Effector CD4-positive, alpha-beta T cell (primary cell): ENCODE measurements around the gene PRRX1.

Experiments
- DNase-seq: peaks from one replicate; pipeline ENCODE4 v3.0.0-alpha.2; 2020

The PRRX1 gene

DNA sequence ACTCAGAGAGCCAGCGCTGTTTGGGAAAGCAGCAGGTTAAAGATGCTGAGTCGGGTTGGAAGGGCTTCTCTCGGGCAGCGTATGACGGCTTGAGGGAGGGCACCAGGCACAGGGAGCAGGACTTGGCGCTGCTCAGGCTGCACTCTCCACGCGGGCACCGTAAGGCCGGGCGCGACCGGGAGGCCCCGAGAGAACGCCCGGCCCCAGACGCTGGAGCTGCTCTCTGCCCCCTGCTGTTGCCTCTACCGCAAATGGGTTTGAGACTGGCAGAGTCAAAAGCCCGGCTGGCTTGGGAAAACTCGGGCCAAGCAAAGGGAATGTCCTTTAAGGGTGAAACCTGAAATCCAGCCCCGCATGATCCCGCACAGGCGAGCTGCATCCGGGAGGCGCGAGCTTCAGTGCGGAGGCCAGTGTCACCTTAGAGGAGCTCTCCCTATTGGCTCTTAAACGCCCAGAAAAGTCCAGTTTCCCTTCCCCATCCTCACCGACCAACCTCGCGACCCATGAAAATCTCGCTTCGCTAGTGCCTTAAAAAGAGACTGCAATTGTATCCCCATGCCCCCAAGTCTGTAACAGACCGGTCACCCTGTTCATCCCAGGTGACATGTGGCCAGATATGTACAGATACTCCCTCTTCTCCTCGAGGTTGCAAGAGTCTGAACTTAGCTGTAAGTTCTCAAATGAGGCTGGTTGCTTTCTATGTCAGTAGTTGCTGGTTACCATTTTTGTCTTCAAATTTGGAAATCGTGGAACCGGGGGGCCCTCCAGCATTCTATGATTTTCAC is 1.1 kb downstream of the PRRX1 start:
- no peak for DNase-seq

DNA sequence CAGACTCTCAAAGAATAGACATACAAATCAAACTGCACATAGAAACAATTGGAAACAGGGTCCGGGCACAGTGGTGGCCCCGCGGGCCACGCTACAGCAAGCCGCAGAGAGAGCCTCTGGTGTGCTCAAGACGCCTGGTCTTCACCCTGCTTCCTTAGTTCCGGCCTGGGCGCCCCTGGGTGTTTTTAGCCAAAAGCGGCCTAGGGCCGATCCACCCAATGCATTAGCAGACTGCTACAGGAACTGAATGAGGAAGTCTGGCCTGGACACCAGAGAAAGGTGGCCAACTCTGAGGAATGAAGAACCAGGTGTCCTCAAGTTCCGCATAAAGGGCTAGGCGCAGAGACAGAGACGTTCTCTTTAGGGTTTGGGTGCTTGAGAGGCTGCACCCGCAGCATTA is 1.7 kb downstream of the PRRX1 start:
- no peak for DNase-seq

DNA sequence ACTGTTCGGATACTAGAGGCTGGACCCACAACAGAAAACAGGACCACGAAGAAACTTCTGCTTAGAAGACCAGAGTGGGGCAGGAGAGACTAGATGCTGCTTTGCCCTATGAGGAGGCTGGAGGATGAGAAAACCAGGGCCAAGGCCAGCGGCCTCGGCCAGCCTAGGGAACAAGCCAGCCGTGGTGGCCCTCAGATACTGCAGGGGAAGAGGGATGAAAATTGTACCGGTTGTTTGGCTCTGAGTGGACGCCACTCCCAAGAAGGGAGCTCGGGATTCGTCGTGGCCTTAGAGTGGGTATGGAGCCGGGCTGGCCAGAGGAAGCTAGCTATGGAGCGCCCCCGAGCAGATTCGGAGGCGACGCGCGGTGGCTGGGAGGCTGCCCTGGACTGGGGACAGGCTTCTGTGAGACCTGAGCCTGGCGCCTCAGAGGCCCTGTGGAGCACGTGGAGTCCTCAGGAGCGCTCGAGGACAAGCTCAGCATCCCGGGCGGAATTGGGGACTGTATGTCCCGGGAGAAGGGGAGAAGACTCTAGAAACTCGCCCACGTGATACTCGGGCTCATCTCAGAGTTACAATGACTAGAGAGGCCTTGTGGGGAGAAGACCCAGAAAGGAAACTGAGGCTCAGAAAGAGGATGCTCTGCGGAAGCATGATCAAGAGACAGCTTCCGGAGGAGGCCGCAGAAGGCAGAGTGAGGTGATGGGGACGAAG is 2.8 kb downstream of the PRRX1 start:
- no peak for DNase-seq

DNA sequence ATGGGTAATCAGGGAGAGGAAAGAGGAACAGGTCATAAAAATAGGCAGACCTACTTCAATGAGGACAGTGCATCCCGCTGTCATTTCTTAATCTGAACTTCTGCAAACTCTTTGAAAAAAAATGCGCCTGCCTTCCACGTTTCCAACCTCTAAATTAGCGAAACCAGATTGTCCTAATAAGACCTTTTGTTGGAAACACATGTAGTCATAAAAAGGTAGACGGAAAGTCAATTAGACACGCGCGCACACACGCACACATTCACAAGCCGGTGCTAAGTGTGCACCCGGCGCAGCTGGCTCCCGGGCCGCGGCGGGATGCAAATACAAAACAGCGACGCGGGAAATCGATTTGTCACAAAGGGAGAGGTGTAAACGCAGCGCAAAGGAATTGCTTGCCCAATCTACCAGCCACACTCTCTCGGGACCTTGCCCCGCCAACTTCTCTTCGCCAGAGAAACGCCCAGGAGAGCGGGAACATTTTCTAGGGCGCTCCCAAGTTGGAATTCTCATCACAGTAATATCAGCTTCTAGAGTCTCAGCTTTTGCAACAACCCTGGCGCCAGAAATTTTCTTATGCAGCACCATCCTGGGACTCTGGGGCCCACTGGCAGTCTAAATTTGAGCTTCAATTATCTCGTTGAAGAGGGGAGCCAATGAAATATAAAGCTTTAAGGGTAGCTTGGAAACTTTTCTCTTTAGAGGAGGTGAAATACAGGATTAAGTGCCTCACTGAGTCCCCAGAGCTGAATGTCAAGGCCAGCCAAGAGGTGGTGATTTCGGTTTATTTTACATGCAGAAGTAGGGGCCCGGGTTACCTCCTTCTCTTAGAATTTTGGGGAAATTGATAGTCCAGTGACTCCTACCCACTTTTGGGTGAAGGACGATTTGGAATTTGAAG is 4.5 kb downstream of the PRRX1 start:
- DNase-seq = no peak

DNA sequence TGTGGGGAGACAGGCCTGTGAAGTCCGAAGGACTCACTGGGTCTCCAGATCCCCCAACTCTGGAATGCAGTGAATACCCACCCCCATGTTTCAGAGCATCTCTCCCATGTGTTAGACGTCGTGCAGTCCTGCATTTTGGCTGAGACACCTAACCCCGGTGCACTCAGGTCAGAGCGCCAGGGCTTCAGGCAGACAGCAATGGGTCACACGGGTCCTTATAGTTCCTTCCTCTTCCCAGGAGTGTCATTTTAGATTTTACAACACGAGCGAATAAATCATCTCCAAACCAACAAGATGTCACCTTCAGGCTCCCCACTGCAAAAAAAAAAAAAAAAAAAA is 5.1 kb downstream of the PRRX1 start:
- no peak for DNase-seq

DNA sequence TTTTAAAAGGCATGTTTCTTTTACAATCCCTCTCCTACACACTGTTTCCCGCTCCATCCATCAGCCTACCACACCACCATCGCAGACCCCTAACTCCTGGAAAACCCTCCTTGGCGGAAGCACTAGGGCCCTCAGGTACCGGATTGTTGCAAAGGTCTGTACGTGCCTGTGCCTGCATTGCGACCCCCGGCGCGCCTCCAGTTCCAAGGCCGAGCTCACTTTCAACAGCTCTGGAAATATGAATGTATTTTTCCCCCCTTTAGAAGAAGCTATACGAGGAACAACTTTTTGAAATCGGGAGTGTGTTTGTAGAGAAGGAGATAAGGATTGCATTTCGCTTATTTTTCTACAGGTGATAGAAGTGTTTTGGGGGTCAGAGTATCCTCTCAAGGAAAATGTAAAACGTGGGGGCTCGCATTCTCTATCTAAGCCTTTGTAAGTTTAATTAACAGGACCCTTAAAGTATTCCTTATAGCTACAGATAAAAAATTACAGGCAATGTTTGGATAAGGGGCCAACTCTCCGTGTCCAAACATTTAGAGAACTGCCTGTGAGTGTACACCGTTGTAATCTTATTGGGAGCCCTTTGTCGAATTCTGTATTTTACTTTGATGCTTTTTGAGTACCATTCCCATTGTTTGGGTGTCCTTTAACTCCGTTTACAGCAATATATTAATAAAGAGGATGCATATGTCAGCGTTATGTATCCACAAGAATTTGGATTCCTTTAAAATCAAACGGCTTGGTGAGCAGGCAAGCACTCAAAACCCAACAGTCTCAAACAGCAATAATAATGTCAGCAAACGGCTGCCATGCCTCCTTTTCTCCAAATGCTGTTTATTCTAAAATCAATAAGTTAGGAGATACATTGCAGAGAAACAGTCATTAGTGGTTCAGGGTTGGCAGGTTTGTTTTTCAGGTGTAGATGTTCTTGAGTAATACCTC is 5.9 kb downstream of the PRRX1 start:
- no peak for DNase-seq

DNA sequence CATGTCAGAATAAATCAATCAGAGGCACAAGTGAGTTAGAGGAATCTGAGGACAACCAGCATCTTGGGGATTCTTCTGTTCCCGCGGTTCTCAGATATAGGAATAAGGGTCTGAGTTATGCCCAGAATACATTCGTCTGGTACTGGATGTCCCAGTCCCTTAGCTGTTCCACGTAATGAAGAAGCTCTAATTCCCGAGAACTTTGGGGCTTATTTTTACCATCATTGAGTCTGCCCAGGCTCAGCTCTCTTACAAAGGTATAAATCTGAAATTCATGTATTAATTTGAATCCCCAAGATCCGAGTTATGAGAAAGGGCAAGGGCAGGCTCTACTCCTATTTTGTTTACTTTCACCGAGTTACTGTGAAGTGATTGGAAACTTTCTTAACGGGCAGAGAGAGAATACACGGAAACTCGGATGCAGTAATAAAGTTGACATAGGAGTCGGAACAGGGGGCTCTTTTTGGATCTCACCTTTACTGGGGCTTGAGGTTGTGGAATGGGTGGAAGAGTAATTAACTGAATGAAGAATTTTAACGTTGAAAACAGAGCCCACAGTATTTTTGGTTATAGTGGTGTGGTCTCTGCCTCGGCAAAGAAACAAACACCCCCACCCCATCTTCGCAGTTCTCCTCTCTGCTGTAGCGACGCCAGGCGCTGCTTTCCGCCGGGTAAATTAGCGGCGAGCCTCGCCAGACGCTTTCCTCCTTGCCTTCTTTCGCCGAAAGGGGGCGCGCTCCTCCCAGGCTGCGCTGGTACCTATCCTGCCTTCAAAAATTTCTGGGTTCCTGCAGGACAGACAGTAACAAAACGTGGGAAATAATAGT is 7.1 kb downstream of the PRRX1 start:
- DNase-seq = no peak

DNA sequence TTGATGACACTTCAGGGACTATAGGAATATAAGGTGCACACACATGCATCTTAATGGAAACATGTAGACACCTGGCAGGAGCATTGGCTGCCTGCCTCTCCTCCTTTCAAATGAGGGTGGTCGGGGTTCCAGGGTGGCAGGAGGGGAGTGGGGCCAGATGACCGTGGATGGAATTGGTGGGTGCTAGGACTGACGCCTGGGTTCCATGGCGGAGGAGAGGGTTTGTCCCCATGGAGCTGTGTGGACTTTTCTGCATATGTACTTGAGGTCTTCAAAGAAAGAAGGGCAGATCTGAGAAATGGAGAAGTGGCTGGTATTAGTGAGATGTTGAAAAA is 7.7 kb downstream of the PRRX1 start:
- no peak for DNase-seq

DNA sequence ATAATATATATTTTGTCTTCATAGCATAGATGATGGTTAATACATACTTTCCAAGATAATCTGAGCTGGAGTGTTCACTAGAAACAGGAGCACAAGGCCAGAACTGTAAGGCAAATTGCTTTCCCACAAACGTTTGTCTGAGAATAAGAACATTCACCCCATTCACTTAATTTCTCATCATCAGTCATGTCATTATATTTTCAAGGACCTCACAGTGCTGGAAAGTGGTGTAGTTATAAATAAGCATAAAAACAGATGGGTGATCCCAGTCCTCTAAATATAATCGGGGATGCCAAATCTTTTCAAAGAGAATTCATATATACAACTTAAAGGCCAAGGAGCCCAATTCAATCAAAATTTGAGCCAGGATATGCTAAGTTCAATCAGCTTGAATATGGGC is 8.4 kb downstream of the PRRX1 start:
- no peak for DNase-seq

DNA sequence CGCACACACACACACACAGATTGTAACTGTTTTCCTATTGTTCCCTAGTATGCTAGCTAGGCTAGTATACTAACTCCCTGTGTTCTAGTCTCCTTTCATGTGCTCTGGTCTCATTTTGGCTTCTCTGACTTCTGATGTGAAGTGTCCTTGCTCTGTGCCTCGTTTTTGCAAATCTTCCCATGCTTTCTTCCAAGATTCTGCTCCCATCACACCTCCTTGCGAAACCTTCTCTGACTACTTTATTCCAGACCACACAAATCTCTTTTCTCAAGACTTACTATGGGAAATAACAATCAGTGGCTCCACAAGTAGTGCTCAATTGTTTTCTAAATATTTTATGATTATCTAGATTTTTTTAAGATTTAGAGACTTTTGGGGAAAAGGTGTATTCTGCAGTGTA is 10.3 kb downstream of the PRRX1 start:
- no peak for DNase-seq

DNA sequence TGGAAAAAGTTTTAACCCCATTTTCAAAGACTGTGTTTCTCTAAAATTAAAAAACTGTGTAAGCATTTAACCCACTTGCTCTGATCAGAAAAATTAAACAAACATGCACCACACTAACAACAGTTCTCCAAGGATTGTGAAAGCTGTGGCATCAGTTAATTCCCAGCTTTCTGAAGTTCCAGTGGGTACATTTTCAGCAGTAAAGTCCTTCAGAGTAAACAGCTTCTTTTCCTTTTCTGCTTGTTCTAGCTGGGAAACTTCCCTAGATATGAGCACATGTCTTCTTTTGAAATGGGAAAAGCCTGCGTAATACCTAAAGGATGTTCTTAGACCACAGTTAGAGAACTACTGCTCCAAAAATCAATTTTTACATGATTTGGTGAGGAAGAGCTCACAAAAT is 11.1 kb downstream of the PRRX1 start:
- DNase-seq = no peak

DNA sequence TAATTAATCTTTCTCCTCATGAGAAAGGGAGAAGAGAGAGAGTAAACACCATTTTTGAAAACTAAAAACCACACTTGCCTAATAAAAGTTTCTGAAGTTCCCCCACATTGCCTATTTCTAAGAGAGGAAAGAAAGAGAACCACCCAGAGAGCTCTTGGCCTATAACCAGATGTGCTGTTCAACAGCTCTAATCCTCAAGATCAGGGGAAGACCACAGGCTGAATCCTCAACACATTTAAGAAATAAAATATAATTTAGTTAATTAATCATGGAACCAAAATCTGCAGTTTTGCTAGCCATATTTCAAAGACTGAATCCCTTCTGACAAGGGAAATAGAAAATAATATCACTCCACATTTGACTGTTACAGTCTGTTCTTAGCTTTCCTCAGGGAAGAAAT is 11.9 kb downstream of the PRRX1 start:
- DNase-seq = no peak

DNA sequence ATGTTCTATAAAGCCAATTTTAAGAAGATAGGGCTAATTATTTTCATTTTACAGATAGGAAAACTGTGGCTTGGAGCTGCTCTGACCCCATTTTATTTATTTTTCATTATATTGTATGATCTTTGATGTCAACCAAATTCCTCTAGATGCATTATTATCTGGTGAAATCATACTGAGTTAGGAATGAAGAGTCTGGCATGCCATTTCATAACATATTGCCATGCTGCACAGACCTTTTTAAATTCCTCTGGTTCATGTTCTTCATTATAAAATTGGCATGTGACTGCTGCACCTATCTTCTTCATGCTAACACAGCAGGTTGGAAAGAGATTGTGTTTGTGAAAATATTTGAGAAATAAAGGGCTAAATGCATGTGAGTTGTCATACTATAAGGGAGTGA is 12.7 kb downstream of the PRRX1 start:
- DNase-seq = no peak

DNA sequence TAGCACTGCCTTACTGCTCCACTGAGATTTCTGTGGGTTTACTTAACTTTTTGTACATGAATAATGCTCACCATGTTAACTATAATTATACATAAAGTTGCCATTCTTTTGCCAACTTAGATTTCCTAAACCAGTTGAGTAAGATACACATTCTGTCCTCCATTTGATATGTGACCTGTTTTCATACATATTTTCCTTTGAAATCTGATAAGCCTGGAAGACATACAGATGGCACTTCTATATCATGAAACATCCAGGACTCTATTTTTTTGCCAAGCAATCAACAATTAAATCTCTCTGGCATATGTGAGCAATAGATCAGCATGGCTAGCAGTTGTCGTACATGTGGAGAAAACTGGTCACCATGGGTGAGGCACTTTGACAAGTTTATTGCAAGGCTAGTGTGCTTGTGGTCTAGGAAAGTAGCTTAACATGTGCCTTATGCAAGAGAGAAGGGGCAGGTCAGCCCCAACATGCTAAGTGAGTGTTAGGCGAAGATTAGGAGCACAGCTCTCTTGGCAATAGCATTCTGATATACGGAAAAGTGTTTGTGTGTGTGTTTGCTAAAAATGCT is 14.2 kb downstream of the PRRX1 start:
- DNase-seq = no peak

DNA sequence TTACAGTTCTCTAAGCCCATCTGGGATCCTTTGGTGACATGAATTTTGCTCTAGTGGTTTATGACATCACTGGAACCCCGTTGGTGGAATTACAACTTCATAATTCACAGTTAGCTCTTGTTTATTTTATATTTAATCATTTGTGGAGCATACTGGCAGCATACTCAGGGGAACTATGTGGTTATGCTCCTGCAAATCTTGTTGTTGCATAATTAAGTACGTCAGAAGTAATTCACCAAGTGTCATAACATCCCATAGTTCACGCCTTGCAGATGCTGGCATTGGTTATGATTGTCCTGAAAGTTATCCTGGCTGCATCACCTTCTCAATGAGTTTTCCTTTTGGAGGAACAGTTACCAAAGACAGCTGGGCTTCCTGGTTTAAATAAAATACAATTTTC is 16.5 kb downstream of the PRRX1 start:
- no peak for DNase-seq

DNA sequence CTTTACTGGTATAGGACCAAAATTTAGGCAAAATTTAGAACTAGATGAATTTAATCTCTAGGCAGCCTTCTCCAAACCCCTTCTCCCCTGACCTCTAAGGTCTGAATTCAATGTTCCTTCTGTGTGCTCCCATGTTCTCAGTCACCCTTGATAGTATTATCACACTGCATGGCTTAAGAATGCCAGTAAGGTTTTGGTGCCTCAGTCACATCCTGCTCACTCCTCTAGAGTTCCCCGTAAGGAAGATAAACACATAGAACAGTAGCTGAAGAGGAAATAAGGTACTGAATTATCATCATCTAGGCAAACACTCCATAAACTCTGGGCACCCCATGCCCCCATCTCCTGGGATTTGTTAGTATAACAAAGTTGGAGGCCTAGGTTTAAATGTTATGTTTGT is 18.2 kb downstream of the PRRX1 start:
- no peak for DNase-seq

DNA sequence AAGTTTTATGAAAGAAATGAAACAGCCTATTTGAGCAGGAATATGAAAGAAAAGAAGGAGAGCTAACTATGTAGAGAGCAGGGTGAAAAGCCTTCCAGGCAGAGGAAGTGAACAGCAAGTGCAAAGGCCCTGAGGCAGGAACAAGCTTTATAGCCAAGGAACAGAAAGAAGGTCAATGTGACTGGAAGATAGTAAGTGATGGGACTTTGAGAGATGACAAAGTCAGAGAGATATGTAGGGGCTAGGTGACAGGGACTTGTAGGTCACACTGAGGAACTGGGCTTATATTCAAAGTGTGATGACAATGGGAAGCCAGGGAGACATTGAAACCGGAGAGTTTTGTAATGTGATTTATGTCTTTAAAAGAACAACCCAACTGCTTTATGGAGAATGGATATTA is 18.9 kb downstream of the PRRX1 start:
- DNase-seq = no peak

DNA sequence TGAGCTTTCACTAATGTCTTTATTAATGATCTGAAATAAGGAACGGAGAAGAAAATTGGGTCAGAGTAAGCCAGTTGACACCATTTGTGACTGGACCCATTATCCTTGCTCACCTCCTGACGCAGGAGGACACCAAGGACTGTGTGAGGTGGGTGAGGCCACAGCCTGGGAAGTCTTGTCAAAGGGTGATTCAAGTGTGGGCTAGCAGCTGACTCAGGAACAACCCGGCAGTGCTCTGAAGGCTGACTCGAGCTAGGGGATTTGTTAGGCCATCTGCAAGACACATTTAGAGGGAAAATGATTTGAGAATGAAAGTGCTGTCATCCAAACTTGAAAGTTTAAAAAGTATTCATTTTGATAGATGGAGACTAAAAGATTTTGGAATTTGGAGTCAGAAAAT is 21.2 kb downstream of the PRRX1 start:
- no peak for DNase-seq

DNA sequence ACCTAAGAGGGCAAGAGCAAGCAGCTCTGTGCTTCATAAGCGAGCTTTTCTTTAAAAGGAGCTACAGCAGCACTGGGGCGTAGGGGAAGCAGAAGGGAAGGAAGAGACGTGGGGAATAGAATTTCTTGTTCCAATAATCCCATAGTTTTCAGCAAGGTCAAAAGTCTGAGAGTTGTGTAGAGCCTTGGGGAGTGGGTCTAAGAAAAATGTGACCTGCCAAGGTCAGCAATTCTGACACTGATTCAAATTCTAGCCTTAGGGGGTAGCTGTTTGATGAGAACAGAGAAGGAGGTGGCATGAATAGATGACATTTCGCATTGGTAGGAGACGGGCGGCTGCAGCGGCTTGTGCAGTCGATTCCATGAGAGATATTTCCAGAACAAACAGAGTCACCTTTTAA is 22.4 kb downstream of the PRRX1 start:
- DNase-seq = no peak

DNA sequence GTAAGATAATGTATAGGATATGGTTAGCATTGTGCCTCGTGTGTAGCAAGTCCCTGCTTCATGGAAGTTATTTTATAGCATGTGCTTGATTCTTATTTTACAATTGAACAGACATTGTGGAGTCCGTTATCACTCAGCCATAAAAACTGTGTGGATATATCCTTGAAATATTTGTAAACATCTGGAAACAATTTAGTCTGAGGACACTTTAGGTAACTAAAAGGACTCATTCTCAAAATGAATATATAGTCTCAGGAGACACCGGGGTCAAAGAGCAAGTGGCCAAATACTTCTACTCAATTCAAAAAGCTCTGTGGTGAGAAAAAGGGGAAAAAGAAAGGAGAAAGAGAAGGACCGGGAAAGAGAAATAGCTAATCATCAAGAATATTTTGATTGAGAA is 23.7 kb downstream of the PRRX1 start:
- DNase-seq = no peak

DNA sequence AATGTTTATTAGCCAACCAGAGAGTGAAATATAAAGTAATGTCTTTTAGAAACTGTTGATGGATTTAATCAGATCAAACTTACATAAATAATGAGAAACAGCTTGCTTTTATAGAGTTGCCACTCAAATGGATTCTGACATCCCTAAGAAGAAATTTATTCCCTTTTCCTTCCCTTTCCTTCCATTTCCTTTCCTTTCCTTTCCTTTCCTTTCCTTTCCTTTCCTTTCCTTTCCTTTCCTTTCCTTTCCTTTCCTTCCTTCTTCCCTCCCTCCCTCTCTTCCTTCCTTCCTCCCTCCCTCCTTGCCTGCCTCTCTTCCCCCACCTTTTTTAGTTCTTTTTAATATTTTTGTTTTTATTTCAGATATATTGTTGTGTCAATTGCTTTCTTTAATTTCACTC is 27.3 kb downstream of the PRRX1 start:
- DNase-seq = no peak
